Endothelial cell of umbilical vein (primary cell): ENCODE measurements around the gene ARGLU1. TPM values are rescaled to one million over a fixed set of nuclear protein-coding genes. Genes with fewer than 3 reads are reported as not detected.

Experiments used
- BruUV-seq: library from RNA; stranded (reverse); fragments of 400-500 nt; replicated peaks from 2 replicates; lab custom pipeline; 2021; lab: Mats Ljungman, UMichigan
- CTCF ChIA-PET: fragments of 300-600, 350-600 bp; sonication (Branson Sonifier 250); formaldehyde crosslinking; loops from one replicate; lab custom pipeline; 2021; ENCODE audit warnings: antibody characterized with exemption, inconsistent platforms; lab: Charles Lee
- POLR2A ChIA-PET: fragments of 300-600, 350-600 bp; sonication (Branson Sonifier 250); formaldehyde crosslinking; loops from one replicate; lab custom pipeline; 2021; ENCODE audit warnings: antibody characterized with exemption, inconsistent platforms; lab: Charles Lee
- DNase-seq: peaks from one replicate; pipeline ENCODE4 v3.0.0-alpha.2; 2011; ENCODE audit warnings: low read depth, low spot score
- FAIRE-seq: peaks from 2 replicates; lab custom pipeline; 2011; peaks lifted over from hg19 to GRCh38; lab: Jason Lieb, UNC
- H2AFZ ChIP-seq: 2 replicates; pipeline ENCODE4 v1.6.0; 2012; ENCODE audit warnings: low read depth, low read length, control low read depth, inconsistent platforms
- H3K27ac ChIP-seq: 2 replicates; pipeline ENCODE4 v1.5.1; 2011; ENCODE audit warnings: low read depth, mild to moderate bottlenecking, control low read depth, low read length, moderate library complexity; ENCODE audit not compliant: insufficient read depth
- H3K27me3 ChIP-seq, 2 experiments: 2 replicates each; pipeline versions ENCODE4 v1.6.0 to v1.6.1; 2011; ENCODE audit warnings: low read length in 2 of 2, mixed read lengths in 1 of 2; ENCODE audit not compliant: control insufficient read depth in 2 of 2, insufficient read depth in 2 of 2
- H3K36me3 ChIP-seq, 2 experiments: 2 replicates in 1 of 2; 3 replicates in 1 of 2; pipeline ENCODE4 v1.5.1; 2011; ENCODE audit warnings: low read length in 2 of 2, mild to moderate bottlenecking in 1 of 2, moderate library complexity in 1 of 2; ENCODE audit not compliant: control insufficient read depth in 2 of 2, insufficient read depth in 2 of 2; ENCODE audit errors: extremely low read depth in 1 of 2
- H3K4me1 ChIP-seq: 3 replicates; pipeline ENCODE4 v1.5.1; 2011; ENCODE audit warnings: mild to moderate bottlenecking, low read length; ENCODE audit not compliant: control insufficient read depth, insufficient read depth; ENCODE audit errors: extremely low read depth
- H3K4me2 ChIP-seq: 2 replicates; pipeline ENCODE4 v1.6.1; 2011; ENCODE audit warnings: low read length, control low read depth, mixed read lengths; ENCODE audit not compliant: insufficient read depth
- H3K4me3 ChIP-seq, 3 experiments: fragments of 200-600 bp in 1 of 3; sonication (generic), shearing (Covaris generic) in 1 of 3; replicated peaks in 1 of 3; 2 replicates each; pipeline ENCODE4 v1.5.1; 2011 to 2016; ENCODE audit warnings: control low read depth in 3 of 3, low read length in 3 of 3, mild to moderate bottlenecking in 2 of 3, inconsistent platforms in 1 of 3, low read depth in 1 of 3, moderate library complexity in 1 of 3; ENCODE audit not compliant: insufficient read depth in 1 of 3
- H3K79me2 ChIP-seq: 2 replicates; pipeline ENCODE4 v1.6.0; 2012; ENCODE audit warnings: low read length, inconsistent platforms; ENCODE audit not compliant: control insufficient read depth, insufficient read depth
- H3K9ac ChIP-seq: replicated peaks from 2 replicates; pipeline ENCODE3; 2011; ENCODE audit warnings: low read length, control low read depth; ENCODE audit not compliant: insufficient read depth; ENCODE audit errors: extremely low read depth
- H3K9me1 ChIP-seq: replicated peaks from 3 replicates; pipeline ENCODE4 v1.6.0; 2011; ENCODE audit warnings: mild to moderate bottlenecking, low read length; ENCODE audit not compliant: control insufficient read depth, insufficient read depth; ENCODE audit errors: extremely low read depth
- H3K9me3 ChIP-seq: replicated peaks from 2 replicates; pipeline ENCODE4 v1.5.1; 2012; ENCODE audit warnings: low read length, inconsistent platforms; ENCODE audit not compliant: control insufficient read depth, insufficient read depth
- H4K20me1 ChIP-seq: replicated peaks from 2 replicates; pipeline ENCODE3; 2011; ENCODE audit warnings: mild to moderate bottlenecking, low read length; ENCODE audit not compliant: control insufficient read depth, insufficient read depth; ENCODE audit errors: extremely low read depth
- EZH2 ChIP-seq: IDR thresholded peaks from 2 replicates; pipeline ENCODE4 v1.6.1; 2012; ENCODE audit warnings: borderline replicate concordance, low read depth, mild to moderate bottlenecking, moderate library complexity, low read length, inconsistent platforms; ENCODE audit not compliant: severe bottlenecking
- FOS ChIP-seq: IDR thresholded peaks from 2 replicates; pipeline ENCODE4 v1.6.1; 2011; ENCODE audit warnings: mild to moderate bottlenecking, low read length, moderate library complexity, borderline replicate concordance; ENCODE audit not compliant: insufficient read depth
- GATA2 ChIP-seq: IDR thresholded peaks from 2 replicates; pipeline ENCODE4 v1.7.0; 2011; ENCODE audit warnings: low read depth, mild to moderate bottlenecking, moderate library complexity, mixed read lengths, low read length; ENCODE audit not compliant: insufficient read length, insufficient read depth
- JUN ChIP-seq: IDR thresholded peaks from 2 replicates; pipeline ENCODE4 v1.6.1; 2011; ENCODE audit warnings: borderline replicate concordance, low read depth; ENCODE audit not compliant: insufficient read length, insufficient read depth
- MYC ChIP-seq: IDR thresholded peaks from one replicate; pipeline ENCODE4 v1.6.1; 2011; ENCODE audit warnings: mild to moderate bottlenecking, low read depth, low read length
- POLR2A ChIP-seq: IDR thresholded peaks from 2 replicates; pipeline ENCODE4 v1.6.1; 2012; ENCODE audit warnings: low read depth, mild to moderate bottlenecking, control low read depth, low read length
- dilution Hi-C: fragments of 300-500 bp; cut with MboI; formaldehyde crosslinking; loops from one replicate; pipeline ENCODE4 v1.15.0; 2019; ENCODE audit warnings: low sequenced_read_pairs; ENCODE audit not compliant: extremely low pct_ligation_motif_present
- intact Hi-C: fragments of 100-400 bp; cut with micrococcal nuclease; formaldehyde crosslinking; loops from one replicate; pipeline ENCODE4 v1.10.0; 2022
- polyA plus RNA-seq, 4 experiments: library from polyadenylated mRNA; depleted of rRNA in 3 of 4; stranded (reverse) in 3 of 4; unstranded in 1 of 4; fragments of >200 nt; gene quantifications; 2 replicates each; pipeline versions ENCODE4 v1.2.1 to v1.2.3, GENCODE V29; 2011 to 2012; ENCODE audit warnings: missing spikeins in 1 of 4
- total RNA-seq: library from RNA; stranded (reverse); gene quantifications from 2 replicates; pipeline ENCODE4 v1.2.3, GENCODE V29; 2021
- TF ChIP-seq, protein P1 (sequence below), 2 donors: IDR thresholded peaks; 1 replicate in 1 of 2; 2 replicates in 1 of 2; pipeline ENCODE4 v1.5.1; 2011; ENCODE audit warnings: low read length in 2 of 2, mild to moderate bottlenecking in 2 of 2, moderate library complexity in 2 of 2, control low read depth in 1 of 2, inconsistent platforms in 1 of 2, low read depth in 1 of 2; ENCODE audit not compliant: insufficient read depth in 1 of 2; ENCODE audit errors: extremely low read depth in 1 of 2
- TF ChIP-seq, protein P2 (sequence below): IDR thresholded peaks from 2 replicates; pipeline ENCODE4 v1.6.1; 2011; ENCODE audit not compliant: insufficient read depth, insufficient read length

The ARGLU1 gene
- total and polyA plus RNA-seq, 2 donors (not counting 3 experiments of a cell fraction or from before 2014, with no cell fraction given) = 44.4 to 111 TPM

DNA sequence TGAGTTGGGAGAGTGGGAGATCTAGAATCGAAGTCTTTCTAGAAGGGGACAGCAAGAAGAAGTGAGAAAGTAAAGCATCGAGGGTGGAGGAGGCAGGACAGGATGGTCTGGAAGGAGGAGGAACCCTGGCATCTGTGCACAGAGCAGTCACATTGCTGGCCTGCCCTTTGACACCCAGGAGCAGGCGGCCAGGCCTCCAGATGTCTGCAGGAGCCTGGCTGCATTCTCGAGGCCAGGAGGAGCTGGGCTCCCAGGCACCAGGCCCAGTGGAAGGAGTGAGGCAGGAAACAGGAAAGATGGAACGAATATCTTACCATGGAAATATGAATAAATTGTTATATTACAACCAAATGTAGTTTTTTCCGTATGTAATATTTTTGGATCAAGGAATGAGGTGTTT is 27.7 kb upstream of the ARGLU1 start:
- Histone ChIP-seq H3K9me3 (no peaks in the 10 kb centered on the region), H3K4me1 (no peaks in the 10 kb centered on the region), H3K4me3 (no peak overlapping the region), H4K20me1 (no peaks in the 10 kb centered on the region), H3K36me3 (no peaks in the 10 kb centered on the region), H3K9me1 (no peaks in the 10 kb centered on the region), H3K27ac (no peak overlapping the region), H3K27me3 (peaks cover 0 to 1% of the 10 kb centered on the region in 2 experiments), H3K79me2 (no peaks in the 10 kb centered on the region), H3K9ac (no peak overlapping the region), H2AFZ (no peak overlapping the region), H3K4me2 (no peak overlapping the region)
- TF ChIP-seq POLR2A (no peak), EZH2 (no peak), FOS (no peak), JUN (no peak), GATA2 (no peak), MYC (no peak)
- TF ChIP-seq, protein P1, sequence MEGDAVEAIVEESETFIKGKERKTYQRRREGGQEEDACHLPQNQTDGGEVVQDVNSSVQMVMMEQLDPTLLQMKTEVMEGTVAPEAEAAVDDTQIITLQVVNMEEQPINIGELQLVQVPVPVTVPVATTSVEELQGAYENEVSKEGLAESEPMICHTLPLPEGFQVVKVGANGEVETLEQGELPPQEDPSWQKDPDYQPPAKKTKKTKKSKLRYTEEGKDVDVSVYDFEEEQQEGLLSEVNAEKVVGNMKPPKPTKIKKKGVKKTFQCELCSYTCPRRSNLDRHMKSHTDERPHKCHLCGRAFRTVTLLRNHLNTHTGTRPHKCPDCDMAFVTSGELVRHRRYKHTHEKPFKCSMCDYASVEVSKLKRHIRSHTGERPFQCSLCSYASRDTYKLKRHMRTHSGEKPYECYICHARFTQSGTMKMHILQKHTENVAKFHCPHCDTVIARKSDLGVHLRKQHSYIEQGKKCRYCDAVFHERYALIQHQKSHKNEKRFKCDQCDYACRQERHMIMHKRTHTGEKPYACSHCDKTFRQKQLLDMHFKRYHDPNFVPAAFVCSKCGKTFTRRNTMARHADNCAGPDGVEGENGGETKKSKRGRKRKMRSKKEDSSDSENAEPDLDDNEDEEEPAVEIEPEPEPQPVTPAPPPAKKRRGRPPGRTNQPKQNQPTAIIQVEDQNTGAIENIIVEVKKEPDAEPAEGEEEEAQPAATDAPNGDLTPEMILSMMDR (IDR thresholded peaks at IDR 0.05; ENCODE audit: extremely low read depth in 1 of 2, insufficient read depth in 1 of 2, low read depth in 1 of 2, low read length in 2 of 2) = no peak
- TF ChIP-seq, protein P2, sequence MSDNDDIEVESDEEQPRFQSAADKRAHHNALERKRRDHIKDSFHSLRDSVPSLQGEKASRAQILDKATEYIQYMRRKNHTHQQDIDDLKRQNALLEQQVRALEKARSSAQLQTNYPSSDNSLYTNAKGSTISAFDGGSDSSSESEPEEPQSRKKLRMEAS = no peak
- FAIRE-seq = no peak
- BruUV-seq = no TSS peak
- DNase-seq = no peak
- dilution Hi-C loops = no loop called here
- intact Hi-C loops = no loop called here
- POLR2A ChIA-PET = no interaction called here
- CTCF ChIA-PET = no interaction called here
